Measurements from ENCODE around the gene UGT1A4.
"Not testable (repeated sequence)": the region's sequence is repeated elsewhere in the genome, so short reads cannot be mapped to it uniquely, and the experiment has no call there.

UGT1A4 gene

GRCh38 chr2:233751212-233752009 lies 32.9 kb downstream of the UGT1A4 start:
- DNase-seq = not testable (repeated sequence)

DNA sequence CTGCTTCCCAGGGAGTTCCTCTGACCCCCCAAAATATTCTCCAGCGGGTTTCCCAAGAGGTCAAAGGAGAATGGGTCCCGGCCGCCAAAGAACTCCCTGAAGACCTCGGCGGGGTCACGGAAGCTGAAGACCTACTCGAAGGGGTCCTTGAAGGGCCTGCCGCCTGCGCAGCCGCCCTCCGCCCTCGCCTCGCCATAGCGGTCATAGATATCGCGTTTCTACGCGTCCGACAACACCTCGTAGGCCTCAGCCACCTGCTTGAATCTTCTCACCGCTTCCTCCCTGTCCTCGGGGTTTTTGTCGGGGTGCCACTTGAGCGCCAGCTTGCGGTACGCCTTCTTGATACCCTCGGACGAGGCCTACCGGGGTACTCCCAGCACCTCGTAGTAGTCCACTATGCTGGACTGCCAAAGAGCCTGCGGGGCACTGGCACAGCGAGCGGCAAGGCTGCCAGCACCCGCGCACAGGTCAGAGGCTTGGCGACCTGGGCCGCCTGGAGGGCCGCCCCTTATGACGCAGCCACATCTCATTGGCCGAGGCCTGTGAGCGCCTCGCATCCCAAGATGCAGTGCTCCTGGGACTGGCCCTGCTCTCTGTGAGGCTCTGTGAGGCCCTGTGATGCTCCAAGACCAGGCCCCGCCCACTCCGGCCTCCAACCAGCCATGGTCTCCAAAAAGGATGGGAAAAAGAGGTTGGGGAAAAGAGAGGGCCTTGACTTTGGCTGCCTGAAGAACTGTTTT lies 36.5 kb downstream of the UGT1A4 start:
- no peak for DNase-seq

GRCh38 chr2:233756429-233757081 lies 38.0 kb downstream of the UGT1A4 start:
- DNase-seq = no peak

DNA sequence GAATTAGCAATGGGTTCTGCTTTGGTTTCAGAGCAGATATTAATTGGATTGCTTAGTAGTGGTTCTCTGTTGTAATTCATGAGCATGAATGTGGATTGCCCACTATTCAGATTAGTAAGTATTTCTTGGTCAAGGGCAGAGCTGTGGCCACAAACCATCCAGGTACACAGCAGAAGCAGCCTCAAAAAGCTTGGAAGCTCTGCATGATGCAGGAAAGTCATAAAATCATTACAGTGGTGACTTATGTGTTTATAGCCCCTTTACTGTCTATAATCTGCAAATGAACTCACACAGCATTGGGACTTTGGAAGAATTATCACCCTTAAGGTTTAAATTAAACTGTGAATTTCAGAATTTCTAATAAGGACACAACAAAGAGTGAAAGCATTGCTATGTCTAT lies 39.6 kb downstream of the UGT1A4 start:
- no peak for DNase-seq

- DNase-seq = no peak
These were observed 40.3 kb downstream of the UGT1A4 start for GRCh38 chr2:233758849-233759248.

GRCh38 chr2:233760043-233760442 lies 41.5 kb downstream of the UGT1A4 start, which contains the start of gene UGT1A1:
Gene UGT1A1 (plus strand): TSS chr2:233760270. CDS start chr2:233760288, 18 bp downstream.
- DNase-seq = no peak

GRCh38 chr2:233761040-233761769 lies 42.7 kb downstream of the UGT1A4 start:
- DNase-seq = no peak

DNA sequence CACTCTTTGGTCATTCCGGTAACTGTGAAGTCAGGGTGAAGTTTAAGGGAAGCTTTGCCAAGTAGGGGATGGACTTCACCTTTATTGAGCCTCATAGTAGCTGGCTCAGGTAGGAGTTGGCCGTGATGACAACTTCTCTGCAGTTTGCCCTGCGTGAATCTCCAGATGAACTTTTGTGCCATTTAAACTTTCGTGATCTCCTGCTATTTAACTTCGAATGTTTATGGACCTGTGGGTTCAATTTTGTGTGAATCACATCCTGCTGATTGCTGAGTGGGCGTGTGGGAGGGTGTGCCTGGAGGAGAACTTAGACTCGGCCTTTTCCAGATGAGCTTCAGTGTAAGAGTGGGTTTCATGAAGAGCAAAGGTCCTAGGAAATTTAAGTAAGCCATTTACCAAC lies 45.7 kb downstream of the UGT1A4 start:
- DNase-seq = peak in 1 of 2 donors; percentile 12

- DNase-seq = no peak
These were observed 46.2 kb downstream of the UGT1A4 start for GRCh38 chr2:233764761-233765160.

GRCh38 chr2:233766416-233766815 lies 47.9 kb downstream of the UGT1A4 start:
- no peak for DNase-seq

- no peak for DNase-seq
These were observed 49.5 kb downstream of the UGT1A4 start for GRCh38 chr2:233768076-233768475.

DNA sequence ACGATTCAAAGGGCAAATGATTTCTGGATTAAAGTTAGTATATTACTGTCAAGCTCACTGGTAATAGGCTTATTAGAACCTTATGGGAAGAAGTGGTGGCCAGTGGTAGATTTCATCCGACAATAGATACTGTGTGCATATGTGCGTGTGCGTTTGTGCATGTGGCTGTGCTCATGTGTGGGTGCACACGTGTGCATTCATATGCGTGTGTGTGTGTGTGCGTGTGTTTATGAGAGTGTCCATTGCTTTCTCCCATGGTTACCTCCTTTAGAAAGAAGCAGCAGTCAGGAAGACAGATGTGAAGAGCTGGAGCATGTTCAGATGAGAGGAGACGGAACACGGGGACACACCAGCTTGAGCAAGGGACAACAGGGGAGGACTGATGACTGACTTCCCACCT lies 50.7 kb downstream of the UGT1A4 start:
- DNase-seq = no peak

DNA sequence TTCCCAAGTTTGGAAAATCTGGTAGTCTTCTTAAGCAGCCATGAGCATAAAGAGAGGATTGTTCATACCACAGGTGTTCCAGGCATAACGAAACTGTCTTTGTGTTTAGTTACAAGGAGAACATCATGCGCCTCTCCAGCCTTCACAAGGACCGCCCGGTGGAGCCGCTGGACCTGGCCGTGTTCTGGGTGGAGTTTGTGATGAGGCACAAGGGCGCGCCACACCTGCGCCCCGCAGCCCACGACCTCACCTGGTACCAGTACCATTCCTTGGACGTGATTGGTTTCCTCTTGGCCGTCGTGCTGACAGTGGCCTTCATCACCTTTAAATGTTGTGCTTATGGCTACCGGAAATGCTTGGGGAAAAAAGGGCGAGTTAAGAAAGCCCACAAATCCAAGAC lies 53.6 kb downstream of the UGT1A4 start:
- DNase-seq = no peak

GRCh38 chr2:233772583-233772982 lies 54.0 kb downstream of the UGT1A4 start:
- DNase-seq = no peak

- DNase-seq = no peak
These were observed 55.3 kb downstream of the UGT1A4 start for GRCh38 chr2:233773854-233774253.

- DNase-seq = no peak
These were observed 56.9 kb downstream of the UGT1A4 start for GRCh38 chr2:233775414-233775813.

DNA sequence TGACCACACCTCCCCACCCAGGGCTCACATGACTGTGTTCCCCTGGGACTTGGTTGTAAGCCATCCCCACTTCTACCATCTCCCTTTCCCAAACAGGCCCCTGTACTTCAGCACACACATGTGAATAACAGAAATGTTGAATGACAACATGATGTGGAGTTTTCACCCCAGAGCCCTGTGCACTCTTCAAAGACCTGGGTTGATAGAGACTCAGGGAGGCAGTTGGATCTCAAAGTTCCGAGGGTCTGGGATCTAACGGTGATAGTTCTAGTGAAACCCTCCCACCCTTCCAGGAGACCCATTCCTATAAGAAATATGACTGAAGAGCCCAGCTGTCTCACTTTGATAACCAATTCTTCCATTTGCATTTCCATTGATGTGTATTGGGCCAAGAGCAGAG lies 59.5 kb downstream of the UGT1A4 start, which contains the start of gene MROH2A:
Gene MROH2A, plus strand, starts transcription at position 301 of the 400 bp plus-strand sequence. CDS start 1,029 bp downstream, outside the sequence.
- no peak for DNase-seq

DNA sequence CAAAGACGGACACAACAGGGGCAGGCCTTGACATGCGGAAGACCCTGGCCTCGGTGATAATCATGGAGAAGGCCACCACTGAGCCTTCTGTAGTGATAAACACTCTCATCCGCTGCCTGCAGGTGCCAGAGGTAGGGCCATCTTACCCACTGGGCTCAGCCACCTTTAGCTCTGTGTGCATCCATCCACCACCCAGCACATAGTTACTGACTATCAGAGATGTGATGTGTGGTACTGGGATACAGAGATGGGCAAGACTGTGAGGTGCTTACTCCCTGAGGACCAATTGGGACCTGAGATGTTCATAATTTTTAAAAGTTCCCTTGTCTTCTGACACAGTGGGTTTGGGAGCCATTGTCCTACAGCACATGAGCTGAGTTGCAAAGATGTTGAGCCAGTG lies 61.2 kb downstream of the UGT1A4 start:
- no peak for DNase-seq

GRCh38 chr2:233780771-233781170 lies 62.2 kb downstream of the UGT1A4 start:
- DNase-seq = no peak

GRCh38 chr2:233789554-233789953 lies 71.0 kb downstream of the UGT1A4 start:
- no peak for DNase-seq

- DNase-seq = no peak
These were observed 72.8 kb downstream of the UGT1A4 start for GRCh38 chr2:233791151-233791882.

DNA sequence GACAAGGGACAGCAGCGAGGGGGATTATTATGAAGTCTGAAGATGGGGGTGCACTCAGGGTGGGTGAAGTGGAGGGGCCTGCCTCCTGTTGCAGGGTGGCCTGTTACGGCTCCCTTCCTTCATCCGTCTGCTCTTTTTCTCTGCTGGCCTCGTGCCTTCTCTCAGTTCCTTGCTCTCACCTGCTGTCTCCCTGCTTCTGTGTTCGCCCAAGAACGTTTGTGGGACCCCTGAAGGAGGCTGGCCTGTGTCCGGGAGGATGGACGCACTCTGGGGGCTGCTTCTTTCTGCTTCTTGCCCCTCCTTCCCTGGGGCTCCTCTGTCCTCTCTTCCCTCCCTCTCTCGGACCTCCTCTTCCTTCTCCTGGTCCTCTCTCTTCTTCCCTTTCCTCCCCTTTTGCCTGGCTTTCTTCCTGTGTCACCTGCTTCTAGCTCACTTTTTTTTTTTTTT lies 73.4 kb downstream of the UGT1A4 start:
- DNase-seq = no peak

Data from inflammatory macrophage (primary cell).